GM19193 (cell line): ENCODE data around the gene SAMD11.

Experiments
- POLR2A ChIP-seq: IDR thresholded peaks from 4 replicates; pipeline ENCODE4 v1.6.1; 2011; ENCODE audit not compliant: insufficient read depth, insufficient read length; ENCODE audit errors: extremely low read depth

The SAMD11 gene

GRCh38 chr1:944341-945325 is 20.9 kb downstream of the SAMD11 start:
- no peak for TF ChIP-seq POLR2A

DNA sequence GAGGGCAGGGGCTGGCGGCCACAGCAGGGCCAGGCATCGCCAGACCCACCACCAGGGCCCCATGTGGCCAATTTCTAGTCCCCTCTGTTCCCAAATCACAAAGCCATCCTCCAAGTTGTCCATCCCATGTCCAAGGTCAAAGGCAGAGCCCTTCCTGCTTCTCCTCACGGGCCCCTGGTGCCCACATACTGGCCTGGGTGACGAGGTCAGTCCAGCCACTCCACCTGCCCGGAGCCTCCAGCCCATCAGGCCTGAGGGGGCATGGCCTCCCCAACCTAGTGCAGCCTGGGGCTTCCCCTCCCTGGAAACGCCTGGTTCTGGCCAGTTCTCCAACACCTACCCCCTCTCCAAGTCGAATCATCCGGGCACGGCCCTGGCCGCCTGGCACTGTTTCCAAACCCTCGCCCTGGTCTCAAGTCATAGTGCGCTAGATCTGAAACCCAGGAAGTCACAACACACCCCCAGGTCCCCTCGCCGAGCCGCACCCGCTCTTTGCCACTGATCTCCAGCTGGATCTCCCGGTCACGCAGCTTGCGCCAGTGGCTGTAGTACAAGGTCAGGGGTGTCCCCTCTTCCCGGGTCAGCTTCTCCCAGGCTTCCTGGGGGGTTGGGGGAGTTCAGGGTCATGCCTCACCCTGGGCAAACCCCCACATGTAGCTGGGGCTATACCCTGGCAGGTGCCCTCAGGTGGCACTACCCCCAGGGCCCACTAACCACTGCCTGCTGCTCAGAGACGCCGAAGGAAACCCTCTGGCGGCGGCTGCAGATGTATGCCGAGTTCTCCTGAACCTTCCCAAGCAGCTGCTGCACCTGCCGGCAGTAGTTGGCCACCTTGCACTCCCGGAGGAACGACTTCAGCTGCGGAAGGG is 22.2 kb downstream of the SAMD11 start:
- no peak for TF ChIP-seq POLR2A

DNA sequence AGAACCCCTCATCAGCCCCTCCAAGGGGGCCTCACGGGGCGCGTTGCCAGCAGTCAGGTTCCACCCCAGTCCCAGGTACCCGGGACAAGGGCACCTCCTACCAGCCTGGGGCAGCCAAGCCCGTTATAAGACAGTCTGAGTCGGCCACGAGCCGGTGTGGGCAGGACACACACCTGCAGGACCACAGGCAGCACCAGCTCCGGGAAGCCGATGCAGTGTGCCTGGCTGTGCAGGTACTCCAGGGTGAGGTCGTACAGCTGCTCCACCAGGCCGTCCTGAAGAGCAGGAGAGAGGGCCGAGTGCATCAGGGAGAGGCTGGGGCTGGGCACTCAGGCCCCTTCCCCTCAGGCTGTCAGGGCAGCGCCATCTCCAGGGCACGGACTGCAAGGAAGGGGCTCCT is 24.2 kb downstream of the SAMD11 start:
- no peak for TF ChIP-seq POLR2A

DNA sequence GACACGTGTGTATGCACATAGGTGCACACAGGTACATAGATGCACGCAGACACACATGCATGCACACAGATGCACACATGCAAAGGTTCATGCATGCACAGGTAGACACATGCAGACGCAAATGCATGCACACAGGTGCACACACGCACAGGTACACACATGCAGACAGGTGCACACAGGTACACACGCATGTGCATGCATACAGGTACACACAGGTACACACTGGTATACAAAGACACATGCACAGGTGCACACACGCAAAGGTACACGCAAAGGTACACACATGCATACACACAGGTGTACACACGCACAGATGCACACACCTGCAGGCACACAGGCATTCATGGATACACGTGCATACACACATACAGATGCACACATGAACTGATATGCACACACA is 26.5 kb downstream of the SAMD11 start:
- no peak for TF ChIP-seq POLR2A

- no peak for TF ChIP-seq POLR2A
Measured at GRCh38 chr1:950881-951280, 27.2 kb downstream of the SAMD11 start.

- no peak for TF ChIP-seq POLR2A
Measured at GRCh38 chr1:951364-951763, 27.6 kb downstream of the SAMD11 start.

DNA sequence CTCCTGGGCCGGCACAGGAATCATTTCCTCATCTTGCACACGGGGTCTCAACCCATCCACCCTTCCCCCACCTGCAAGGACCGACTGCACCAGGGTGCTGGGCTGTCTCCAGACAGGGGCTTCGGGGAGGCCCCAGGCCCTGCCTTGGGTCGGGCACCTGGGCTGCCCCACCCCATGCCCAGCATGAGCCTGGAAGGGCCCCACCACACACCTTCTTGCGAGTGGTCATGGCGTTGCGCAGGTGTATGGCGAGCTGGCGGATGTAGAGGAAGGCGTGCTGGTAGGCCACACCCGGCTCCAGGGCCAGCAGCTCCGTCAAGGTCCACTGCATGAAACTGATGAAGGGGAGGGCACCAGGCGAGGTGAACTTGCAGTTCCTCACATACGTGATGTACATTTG is 28.5 kb downstream of the SAMD11 start:
- TF ChIP-seq POLR2A, result no peak

DNA sequence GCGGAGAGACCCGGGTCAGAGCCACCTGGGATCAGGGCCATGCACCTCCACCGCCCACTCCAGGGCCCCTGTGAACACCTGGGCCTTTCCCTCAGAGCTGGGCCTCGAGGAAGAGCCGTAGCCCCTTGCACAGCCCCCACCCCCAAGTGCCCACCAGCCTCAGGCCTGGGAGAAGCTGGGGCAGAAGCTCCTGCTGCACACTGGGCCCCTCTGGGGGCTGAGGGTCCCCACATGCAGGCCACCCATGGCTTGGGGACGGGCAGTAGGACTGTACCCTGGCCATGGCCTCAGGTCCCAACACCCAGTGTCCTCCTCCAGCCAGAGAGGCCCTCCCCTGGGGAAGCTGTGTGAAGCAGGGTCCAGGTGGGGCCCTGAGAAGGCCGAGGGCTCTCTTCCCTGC is 28.9 kb downstream of the SAMD11 start:
- TF ChIP-seq POLR2A, result no peak

GRCh38 chr1:953524-954320 is 30.0 kb downstream of the SAMD11 start:
- no peak for TF ChIP-seq POLR2A

DNA sequence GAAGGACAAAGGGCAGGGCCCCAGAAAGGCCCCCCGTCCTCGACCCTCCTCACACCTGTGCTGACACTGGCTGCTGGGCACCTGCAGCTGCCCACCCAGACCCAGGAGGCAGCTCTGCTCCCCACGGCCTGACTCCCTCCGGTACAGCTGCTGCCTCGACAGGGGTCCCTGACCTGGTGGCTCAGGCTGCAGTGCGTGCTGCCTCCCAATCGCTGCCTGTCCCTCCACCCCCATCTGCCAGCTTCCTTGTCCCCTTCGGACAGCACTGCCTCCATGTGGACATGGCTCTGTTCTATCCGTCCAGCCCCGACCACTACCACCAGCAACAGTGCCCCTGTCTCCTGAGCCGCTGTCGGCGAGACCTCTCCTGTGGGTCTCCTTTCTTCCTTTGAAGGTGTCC is 31.2 kb downstream of the SAMD11 start:
- TF ChIP-seq POLR2A, result no peak

GRCh38 chr1:955474-955873 is 31.8 kb downstream of the SAMD11 start:
- no peak for TF ChIP-seq POLR2A

- no peak for TF ChIP-seq POLR2A
Measured at GRCh38 chr1:956636-957035, 32.9 kb downstream of the SAMD11 start.

DNA sequence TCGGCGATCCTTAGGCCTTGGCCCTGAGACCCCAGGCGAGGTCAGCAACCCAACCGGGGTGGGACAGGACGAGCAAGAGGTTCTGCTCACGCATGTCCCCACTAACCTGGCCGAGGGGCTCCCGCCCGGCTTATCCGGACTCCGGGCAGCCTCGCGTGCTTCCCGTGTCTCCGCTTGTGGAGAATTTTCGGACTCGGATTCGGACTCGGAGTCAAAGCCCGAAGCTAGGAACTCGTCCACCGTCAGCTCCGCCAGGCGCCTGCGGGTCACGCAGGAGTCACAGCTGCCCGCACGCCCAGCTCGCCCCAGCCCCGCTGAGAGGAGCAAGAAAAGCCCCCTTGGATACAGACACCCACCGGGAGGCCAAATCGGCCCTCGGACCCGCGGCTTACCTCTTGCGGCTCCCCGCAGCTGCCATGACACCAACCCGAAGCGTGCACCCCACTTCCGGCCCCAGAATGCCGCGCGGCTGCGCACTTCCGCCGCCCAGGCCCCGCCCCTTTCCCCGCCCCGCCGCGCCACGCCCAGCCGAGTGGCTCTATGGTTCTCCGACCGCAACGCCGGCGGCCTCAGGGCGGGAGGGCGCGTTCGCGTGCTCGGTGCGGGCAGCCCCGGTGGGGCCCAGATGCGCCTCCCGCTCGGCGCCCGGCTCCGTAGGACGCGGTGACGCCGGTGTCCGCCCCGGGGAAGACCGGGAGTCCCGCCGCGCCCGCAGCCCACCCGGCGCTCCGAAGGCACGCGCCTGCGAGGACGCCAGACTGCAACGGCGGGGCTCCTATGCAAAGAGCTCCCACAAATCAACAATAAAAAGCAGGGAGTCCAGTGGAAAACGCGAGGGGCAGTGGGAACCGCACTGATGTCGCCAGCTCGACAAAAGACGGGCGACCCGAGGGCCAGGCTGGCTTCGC is 35.4 kb downstream of the SAMD11 start, which contains the start of gene NOC2L:
TSS of gene NOC2L (minus strand) at position 434 of the 908 bp plus-strand sequence. CDS start at position 418, 16 bp downstream.
- peak; percentile 76 for TF ChIP-seq POLR2A

DNA sequence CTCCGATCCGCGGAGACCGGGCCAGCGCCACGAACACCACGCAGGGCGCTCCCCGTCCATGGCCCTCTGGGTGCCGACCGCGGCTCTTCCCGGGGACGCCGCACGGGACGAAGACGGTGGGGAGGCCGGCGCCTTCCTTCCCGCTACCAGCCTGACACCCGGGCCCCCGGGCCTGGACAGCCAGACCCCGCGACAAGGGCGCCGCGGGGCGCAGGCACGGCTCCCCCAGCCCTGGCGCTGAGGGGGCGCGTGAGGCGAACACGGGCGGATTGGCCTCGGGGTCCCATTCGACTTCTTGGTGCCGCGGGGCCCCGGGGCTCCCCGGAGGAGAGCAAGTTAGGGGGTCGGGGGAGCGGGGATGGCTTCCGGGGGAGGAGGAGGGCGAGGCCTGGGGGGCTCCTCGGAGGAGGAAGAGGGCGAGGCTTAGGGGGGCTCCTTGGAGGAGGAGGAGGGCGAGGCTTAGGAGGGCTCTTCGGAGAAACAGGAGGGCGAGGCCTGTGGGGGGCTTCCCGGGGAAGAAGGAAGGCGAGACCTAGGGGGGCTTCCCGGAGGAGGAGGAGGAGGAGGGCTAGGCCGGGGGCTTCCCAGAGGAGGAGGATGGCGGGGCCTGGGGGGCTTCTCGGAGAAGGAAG is 36.1 kb downstream of the SAMD11 start:
- TF ChIP-seq POLR2A, result no peak
